ENCODE results near the gene NLGN3.

GRCh38 chrX:71182871-71183270 lies 38.2 kb downstream of the NLGN3 start:
- TF ChIP-seq CTCF (IDR thresholded peaks at IDR 0.05) (no peak), POLR2A (IDR thresholded peaks at IDR 0.05; ENCODE audit: low read length) (no peak), GATA3 (IDR thresholded peaks at IDR 0.05; ENCODE audit: borderline replicate concordance) (no peak), BCL3 (IDR thresholded peaks at IDR 0.05) (no peak), JUNB (IDR thresholded peaks at IDR 0.05) (no peak), NR3C1 (IDR thresholded peaks at IDR 0.05) (no peak), NPAS2 (CRISPR knock-in tag; IDR thresholded peaks at IDR 0.05; ENCODE audit: borderline replicate concordance) (no peak), CEBPB (IDR thresholded peaks at IDR 0.05) (no peak), EP300 (IDR thresholded peaks at IDR 0.05) (no peak), RAD21 (conservative IDR thresholded peaks at IDR 0.05 in 1 of 2, IDR thresholded peaks at IDR 0.05 in 1 of 2) (no peak), HMGXB4 (CRISPR knock-in tag; IDR thresholded peaks at IDR 0.05; ENCODE audit: borderline replicate concordance) (no peak), USF2 (IDR thresholded peaks at IDR 0.05) (no peak)
